K562 (cell line): Measurements from ENCODE around the gene RNF43. TPM values are rescaled to one million over a fixed set of nuclear protein-coding genes. Genes with fewer than 3 reads are reported as not detected.

Source experiments
- ATAC-seq: fragments of 200-7000 bp; cut with Tn5 transposase; 3 replicates; pipeline ENCODE4 v1.9.1; 2020; ENCODE audit warnings: moderate library complexity
- BruUV-seq: library from RNA; stranded (reverse); fragments of 400-500 nt; replicated peaks from 2 replicates; lab custom pipeline; 2021; lab: Mats Ljungman, UMichigan
- CTCF ChIA-PET: fragments of 300-600 bp; formaldehyde crosslinking; extraction: SDS; loops from one replicate; lab custom pipeline; 2021; ENCODE audit warnings: low intra/inter-chr PET ratio; lab: Yijun Ruan, JAX
- POLR2A ChIA-PET: fragments of 300-600, 350-650 bp; sonication (Branson Sonifier 250); formaldehyde crosslinking; extraction: SDS; loops from one replicate; lab custom pipeline; 2021; ENCODE audit warnings: antibody characterized with exemption, inconsistent platforms; lab: Yijun Ruan, JAX
- DNase-seq, 4 experiments: peaks; one replicate each; pipeline versions ENCODE4 v3.0.0 to v3.0.0-alpha.2; 2011 to 2018; ENCODE audit warnings: low spot score in 3 of 4, mixed read lengths in 3 of 4; ENCODE audit errors: extremely low read depth in 1 of 4
- FAIRE-seq: peaks from 2 replicates; lab custom pipeline; 2011; peaks lifted over from hg19 to GRCh38; lab: Jason Lieb, UNC
- H2AFZ ChIP-seq: 2 replicates; pipeline ENCODE4 v1.6.0; 2011; ENCODE audit warnings: low read depth, low read length, control low read depth, inconsistent platforms
- H3K27ac ChIP-seq: fragments of 200-600 bp; 3 replicates; pipeline ENCODE4 v1.8.0; 2011; ENCODE audit warnings: low read depth, mild to moderate bottlenecking, control low read depth, inconsistent platforms, low read length, moderate library complexity, mixed read lengths; ENCODE audit errors: extremely low read depth
- H3K27me3 ChIP-seq, 2 experiments: fragments of 300-600 bp in 1 of 2; 2 replicates in 1 of 2; 3 replicates in 1 of 2; pipeline versions ENCODE4 v1.6.0 to v1.8.0; 2011; ENCODE audit warnings: inconsistent platforms in 2 of 2, low read length in 2 of 2, mild to moderate bottlenecking in 1 of 2, mixed read lengths in 1 of 2, moderate library complexity in 1 of 2; ENCODE audit not compliant: control insufficient read depth in 2 of 2, insufficient read depth in 2 of 2
- H3K36me3 ChIP-seq: fragments of 300-600 bp; 3 replicates; pipeline ENCODE4 v1.8.0; 2011; ENCODE audit warnings: mild to moderate bottlenecking, low read length, inconsistent platforms; ENCODE audit not compliant: control insufficient read depth, insufficient read depth
- H3K4me1 ChIP-seq, 2 experiments: fragments of 200-600 bp in 1 of 2; replicated peaks in 1 of 2; 2 replicates in 1 of 2; 3 replicates in 1 of 2; pipeline versions ENCODE4 v1.5.1 to v1.8.0; 2011; ENCODE audit warnings: inconsistent platforms in 2 of 2, low read length in 2 of 2, mild to moderate bottlenecking in 1 of 2, mixed read lengths in 1 of 2, moderate library complexity in 1 of 2; ENCODE audit not compliant: control insufficient read depth in 2 of 2, insufficient read depth in 2 of 2
- H3K4me2 ChIP-seq: 2 replicates; pipeline ENCODE4 v1.6.1; 2011; ENCODE audit warnings: low read length, control low read depth, inconsistent platforms, mixed read lengths; ENCODE audit not compliant: insufficient read depth
- H3K4me3 ChIP-seq: fragments of 200-600 bp; sonication (generic), shearing (Covaris generic); 2 replicates; pipeline ENCODE4 v1.5.1; 2016; ENCODE audit warnings: control low read depth, inconsistent platforms
- H3K79me2 ChIP-seq: fragments of 200-600 bp; 3 replicates; pipeline ENCODE4 v1.8.0; 2011; ENCODE audit warnings: low read length, inconsistent platforms; ENCODE audit not compliant: control insufficient read depth, insufficient read depth
- H3K9ac ChIP-seq, 2 experiments: 2 replicates each; pipeline versions ENCODE4 v1.6.0 to v1.6.1; 2011; ENCODE audit warnings: low read depth in 2 of 2, low read length in 2 of 2, control low read depth in 1 of 2, inconsistent platforms in 1 of 2, mild to moderate bottlenecking in 1 of 2, mixed read lengths in 1 of 2; ENCODE audit not compliant: insufficient read depth in 1 of 2
- H3K9me1 ChIP-seq: one replicate; pipeline ENCODE4 v1.6.0; 2011; ENCODE audit warnings: inconsistent platforms, mild to moderate bottlenecking, low read length, moderate library complexity; ENCODE audit not compliant: control insufficient read depth, insufficient read depth
- H3K9me3 ChIP-seq: replicated peaks from 2 replicates; pipeline ENCODE4 v1.5.1; 2011; ENCODE audit warnings: low read depth, low read length, inconsistent platforms; ENCODE audit not compliant: control insufficient read depth, insufficient read depth
- H4K20me1 ChIP-seq: replicated peaks from 2 replicates; pipeline ENCODE4 v1.6.1; 2011; ENCODE audit warnings: low read length, inconsistent platforms, mixed read lengths; ENCODE audit not compliant: control insufficient read depth, insufficient read depth
- CTBP1 ChIP-seq: fragments of 450-650 bp; IDR thresholded peaks from 2 replicates; pipeline ENCODE4 v1.6.1; 2016; ENCODE audit warnings: borderline replicate concordance
- EZH2 ChIP-seq: IDR thresholded peaks from 2 replicates; pipeline ENCODE4 v1.6.1; 2012; ENCODE audit warnings: low read depth, mild to moderate bottlenecking, inconsistent platforms, low read length, borderline replicate concordance
- GABPB2 ChIP-seq: fragments of 250-450 bp; sonication (Bioruptor Pico); conservative IDR thresholded peaks from 2 replicates; pipeline ENCODE4 v1.5.1; 2021; ENCODE audit warnings: mild to moderate bottlenecking
- HNRNPH1 ChIP-seq: fragments of 200-400 bp; formaldehyde crosslinking; optimal IDR thresholded peaks from 2 replicates; pipeline ENCODE3; 2017; ENCODE audit warnings: low read depth, mild to moderate bottlenecking, low read length, moderate library complexity
- MEF2A ChIP-seq: IDR thresholded peaks from 2 replicates; pipeline ENCODE4 v1.6.1; 2011; ENCODE audit warnings: low read depth, mild to moderate bottlenecking, low read length, moderate library complexity; ENCODE audit not compliant: control insufficient read depth
- RBM25 ChIP-seq: fragments of 200-400 bp; formaldehyde crosslinking; IDR thresholded peaks from 2 replicates; pipeline ENCODE4 v1.6.1; 2018; ENCODE audit warnings: low read length, low read depth, moderate library complexity; ENCODE audit not compliant: severe bottlenecking
- RFX7 ChIP-seq: fragments of 250-450 bp; sonication (Bioruptor Pico); IDR thresholded peaks from 2 replicates; pipeline ENCODE4 v1.5.1; 2021; ENCODE audit warnings: mild to moderate bottlenecking
- SLC30A9 ChIP-seq: fragments of 250-450 bp; sonication (Bioruptor Pico); IDR thresholded peaks from 2 replicates; pipeline ENCODE4 v1.8.0; 2022; ENCODE audit warnings: mild to moderate bottlenecking, moderate library complexity
- SMARCA4 ChIP-seq: fragments of 450-650 bp; IDR thresholded peaks from 2 replicates; pipeline ENCODE4 v1.6.1; 2016
- SOX6 ChIP-seq: fragments of 450-650 bp; IDR thresholded peaks from 2 replicates; pipeline ENCODE4 v1.6.1; 2014; ENCODE audit warnings: mild to moderate bottlenecking
- SREBF1 ChIP-seq: fragments of 150-350 bp; IDR thresholded peaks from 2 replicates; pipeline ENCODE4 v1.6.1; 2014; ENCODE audit warnings: antibody characterized with exemption, low read depth, low read length, borderline replicate concordance
- ZNF507 ChIP-seq: conservative IDR thresholded peaks from 2 replicates; pipeline ENCODE4 v1.6.1; 2017; ENCODE audit warnings: missing genetic modification characterization, missing compliant biosample characterization
- ZNF584 ChIP-seq: fragments of 200-800 bp; sonication (Bioruptor generic); IDR thresholded peaks from 2 replicates; pipeline ENCODE4 v1.6.1; 2016; ENCODE audit warnings: low read depth, mild to moderate bottlenecking, missing genetic modification characterization, missing compliant biosample characterization
- ZNF707 ChIP-seq: fragments of 250-450 bp; sonication (Bioruptor Pico); conservative IDR thresholded peaks from 2 replicates; pipeline ENCODE4 v1.8.0; 2022; ENCODE audit warnings: inconsistent platforms, mild to moderate bottlenecking, moderate library complexity
- WGBS: fragments of 100-300 bp; shearing (Covaris generic); methylation state at CpG from one replicate; pipeline ENCODE4 v1.1.6; 2016; ENCODE audit warnings: low coverage, mixed read lengths; ENCODE audit not compliant: insufficient coverage; ENCODE audit errors: missing lambda C conversion rate; 5-methylcytosine and 5-hydroxymethylcytosine counted together
- in situ Hi-C: fragments of 300-500 bp; cut with MboI; formaldehyde crosslinking; loops from 4 replicates; pipeline ENCODE4 v1.15.0; 2018; ENCODE audit warnings: inconsistent platforms, mixed read lengths
- intact Hi-C: fragments of 100-400 bp; cut with micrococcal nuclease; formaldehyde crosslinking; loops from 2 replicates; pipeline ENCODE4 v1.14.2; 2022
- polyA plus RNA-seq, 8 experiments: library from polyadenylated mRNA; depleted of rRNA in 4 of 8; stranded (reverse) in 5 of 8; unstranded in 3 of 8; fragments of >200 nt; fragmentation: Nextera tagmentation in 2 of 8; fragmentation: Illumina TruSeq in 1 of 8; extraction: Ambion mirVana in 2 of 8; extraction: Trizol in 1 of 8; gene quantifications; 2 replicates each; pipeline versions ENCODE4 v1.2.1 to v1.2.3, GENCODE V29; 2011 to 2014; ENCODE audit warnings: inconsistent platforms in 1 of 8, missing spikeins in 1 of 8
- total RNA-seq, 7 experiments: library from RNA; depleted of rRNA in 6 of 7; stranded (reverse); fragments of >200 nt in 6 of 7; fragmentation: Illumina TruSeq in 2 of 7; extraction: Trizol in 2 of 7; gene quantifications; 2 replicates each; pipeline versions ENCODE4 v1.2.1 to v1.2.3, GENCODE V29; 2011 to 2021; ENCODE audit warnings: low replicate concordance in 1 of 7
- TF ChIP-seq, protein P1 (sequence below): fragments of 250-450 bp; sonication (Bioruptor Pico); IDR thresholded peaks from 2 replicates; pipeline ENCODE4 v1.5.0; 2021

The RNF43 gene
- total and polyA plus RNA-seq, 9 of the 15 experiments (the other 6 are each of a cell fraction or from before 2014, with no cell fraction given): 0.29 to 2.7 (median 1.4) TPM

DNA sequence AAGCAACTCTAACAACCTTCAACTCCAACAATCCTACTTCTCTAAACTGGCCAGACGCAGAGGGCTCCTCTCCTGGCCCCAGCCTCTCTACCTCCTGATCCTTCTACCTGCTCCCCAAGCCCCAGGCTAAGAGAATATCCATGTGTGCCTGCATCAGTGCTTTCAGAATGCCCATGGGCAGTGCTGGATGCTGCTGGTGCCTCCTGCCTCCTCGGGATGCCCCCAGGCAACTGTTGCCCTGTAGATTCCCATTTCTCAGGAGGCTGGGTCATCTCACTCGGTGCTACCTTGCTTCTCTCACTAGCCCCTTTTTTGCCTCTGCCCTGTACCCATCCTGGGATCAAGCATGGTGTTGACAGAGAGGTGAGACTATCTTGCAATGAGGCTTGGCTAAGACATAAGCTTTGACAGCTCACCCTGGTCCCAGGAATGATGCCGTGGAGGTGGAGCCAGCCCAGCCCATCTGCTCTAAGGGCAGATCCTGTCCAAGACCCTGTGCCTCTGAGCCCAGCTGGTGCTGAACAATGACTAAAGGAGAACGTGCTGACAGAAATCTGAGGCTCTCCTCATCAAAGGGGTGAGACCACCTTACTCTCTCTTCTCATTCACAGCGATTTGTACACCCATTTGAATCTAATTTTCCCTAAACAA, 45.9 kb downstream of the RNF43 start:
- no peaks in the 10 kb centered on the region for H3K9me1 ChIP-seq
- H3K9ac ChIP-seq: 0 out of 4 replicates have a peak overlapping the region, but pooled peaks of 1 of the 2 experiments have one; percentile 18
- H3K9me3 ChIP-seq: no peaks in the 10 kb centered on the region
- peaks cover 6 to 10% of the 10 kb centered on the region in 2 experiments; a peak in 3 of 5 replicates for H3K4me1 ChIP-seq
- ChIA-PET CTCF (no interaction called here), POLR2A (interaction anchor here (1.4 kb wide), 1 partner anchor 19 kb away, joined by 4 read pairs; the partner anchor contains the start of gene SUPT4H1)
- intact Hi-C loops (no loop called here), in situ Hi-C loops (no loop called here)
- no peaks in the 10 kb centered on the region for H4K20me1 ChIP-seq
- DNase-seq (no peak), FAIRE-seq (no peak), ATAC-seq (no peak)
- H3K36me3 ChIP-seq: no peaks in the 10 kb centered on the region
- no peaks in the 10 kb centered on the region for H3K79me2 ChIP-seq
- WGBS: 23% methylated on average over 6 of the region's 6 CpGs
- no peak overlapping the region for H3K4me2 ChIP-seq
- TF ChIP-seq SREBF1 (no peak), SMARCA4 (no peak)
- no peak overlapping the region for H3K4me3 ChIP-seq
- H3K27me3 ChIP-seq: no peaks in the 10 kb centered on the region
- no peak overlapping the region for H3K27ac ChIP-seq
- BruUV-seq: no TSS peak
- no peak overlapping the region for H2AFZ ChIP-seq

DNA sequence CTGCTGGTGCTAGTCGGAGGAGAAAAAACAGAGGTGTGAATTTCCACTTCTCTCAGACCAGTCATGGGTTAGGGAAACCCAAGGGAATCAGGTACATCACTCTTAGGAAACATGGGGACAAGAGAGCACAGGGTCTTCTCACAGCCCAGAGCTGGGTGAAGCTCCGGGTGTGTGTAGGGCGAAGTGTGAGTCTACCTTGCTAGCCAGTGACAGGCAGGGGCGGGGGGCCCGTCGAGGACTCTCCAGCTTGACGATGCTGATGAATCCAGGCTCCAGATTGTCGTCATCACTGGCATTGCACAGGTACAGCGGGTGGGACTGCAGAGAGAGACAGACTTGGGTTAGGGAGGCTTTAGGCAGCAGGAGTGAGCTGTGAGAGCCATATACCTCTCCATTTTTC, 46.6 kb downstream of the RNF43 start:
- H3K79me2 ChIP-seq: no peaks in the 10 kb centered on the region
- 47% methylated on average over 9 of the region's 9 CpGs for whole genome bisulfite sequencing
- no peak for TF ChIP-seq ZNF584 (CRISPR knock-in tag)
- no peak for TF ChIP-seq RBM25
- no peak for TF ChIP-seq SOX6
- TF ChIP-seq RFX7 (CRISPR knock-in tag): no peak
- TF ChIP-seq GABPB2: no peak
- TF ChIP-seq SLC30A9: no peak
- no peak for TF ChIP-seq MEF2A
- TF ChIP-seq ZNF507 (tag): no peak
- TF ChIP-seq EZH2: no peak
- no peak for TF ChIP-seq ZNF707 (CRISPR knock-in tag)
- no peak for TF ChIP-seq CTBP1
- TF ChIP-seq, protein P1, sequence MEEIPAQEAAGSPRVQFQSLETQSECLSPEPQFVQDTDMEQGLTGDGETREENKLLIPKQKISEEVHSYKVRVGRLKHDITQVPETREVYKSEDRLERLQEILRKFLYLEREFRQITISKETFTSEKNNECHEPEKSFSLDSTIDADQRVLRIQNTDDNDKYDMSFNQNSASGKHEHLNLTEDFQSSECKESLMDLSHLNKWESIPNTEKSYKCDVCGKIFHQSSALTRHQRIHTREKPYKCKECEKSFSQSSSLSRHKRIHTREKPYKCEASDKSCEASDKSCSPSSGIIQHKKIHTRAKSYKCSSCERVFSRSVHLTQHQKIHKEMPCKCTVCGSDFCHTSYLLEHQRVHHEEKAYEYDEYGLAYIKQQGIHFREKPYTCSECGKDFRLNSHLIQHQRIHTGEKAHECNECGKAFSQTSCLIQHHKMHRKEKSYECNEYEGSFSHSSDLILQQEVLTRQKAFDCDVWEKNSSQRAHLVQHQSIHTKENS (CRISPR knock-in tag): no peak
- no peak for TF ChIP-seq HNRNPH1

More for the DNA sequence above, 46.6 kb downstream of the RNF43 start:
- H3K36me3 ChIP-seq: no peaks in the 10 kb centered on the region
- H4K20me1 ChIP-seq: no peaks in the 10 kb centered on the region
- in situ Hi-C loops (no loop called here), intact Hi-C loops (no loop called here)
- 0 out of 4 replicates have a peak overlapping the region, but pooled peaks of 1 of the 2 experiments have one; percentile 32 for H3K9ac ChIP-seq
- ChIA-PET CTCF (no interaction called here), POLR2A (interaction anchor here (0.9 kb wide), 1 partner anchor 11 kb away, joined by 3 read pairs; no protein-coding TSS in a partner anchor)
- H2AFZ ChIP-seq: no peak overlapping the region
- H3K9me1 ChIP-seq: no peaks in the 10 kb centered on the region
- no TSS peak for BruUV-seq
- no peaks in the 10 kb centered on the region for H3K27me3 ChIP-seq
- no peak overlapping the region for H3K4me2 ChIP-seq
- ATAC-seq (no peak), FAIRE-seq (no peak), DNase-seq (no peak)
- no peak overlapping the region for H3K27ac ChIP-seq
- H3K4me3 ChIP-seq: no peak overlapping the region
- no peaks in the 10 kb centered on the region for H3K9me3 ChIP-seq
- peaks cover 12 to 17% of the 10 kb centered on the region in 2 experiments; a peak in 4 of 5 replicates for H3K4me1 ChIP-seq
